ENCODE results near the gene TMEM11.

TMEM11 gene

GRCh38 chr17:21169496-21169895, 44.5 kb downstream of the TMEM11 start:
- DNase-seq = no peak
- Histone ChIP-seq H3K36me3 (replicated peaks) (peaks cover 3% of the 10 kb centered on the region), H3K27me3 (replicated peaks) (no peaks in the 10 kb centered on the region), H3K27ac (no peak overlapping the region), H3K4me3 (ENCODE audit: low read depth, low read length) (no peak overlapping the region)
- TF ChIP-seq CTCF (IDR thresholded peaks at IDR 0.05; ENCODE audit: low read depth, low read length, missing control alignments) = no peak
- in situ Hi-C loops (cut with HindIII; ENCODE audit: low pct_ligation_motif_present, low sequenced_read_pairs) = no loop called here

GRCh38 chr17:21168555-21168865, 45.5 kb downstream of the TMEM11 start:
- H3K4me3 ChIP-seq (ENCODE audit: low read depth, low read length) = no peak overlapping the region
- TF ChIP-seq CTCF (IDR thresholded peaks at IDR 0.05; ENCODE audit: low read depth, low read length, missing control alignments) = no peak
- in situ Hi-C loops (cut with HindIII; ENCODE audit: low pct_ligation_motif_present, low sequenced_read_pairs) = no loop called here
- DNase-seq = no peak
- H3K27ac ChIP-seq = no peak overlapping the region
- peaks cover 3% of the 10 kb centered on the region for H3K36me3 ChIP-seq (replicated peaks)
- no peaks in the 10 kb centered on the region for H3K27me3 ChIP-seq (replicated peaks)

GRCh38 chr17:21167303-21167702, 46.7 kb downstream of the TMEM11 start:
- TF ChIP-seq CTCF (IDR thresholded peaks at IDR 0.05; ENCODE audit: low read depth, low read length, missing control alignments) = no peak
- no peak overlapping the region for H3K4me3 ChIP-seq (ENCODE audit: low read depth, low read length)
- H3K36me3 ChIP-seq (replicated peaks) = no peaks in the 10 kb centered on the region
- H3K27ac ChIP-seq = no peak overlapping the region
- no peak for DNase-seq
- in situ Hi-C loops (cut with HindIII; ENCODE audit: low pct_ligation_motif_present, low sequenced_read_pairs) = no loop called here
- H3K27me3 ChIP-seq (replicated peaks) = no peaks in the 10 kb centered on the region

GRCh38 chr17:21166595-21167210, 47.3 kb downstream of the TMEM11 start:
- in situ Hi-C loops (cut with HindIII; ENCODE audit: low pct_ligation_motif_present, low sequenced_read_pairs) = no loop called here
- no peak overlapping the region for H3K4me3 ChIP-seq (ENCODE audit: low read depth, low read length)
- no peak for DNase-seq
- H3K27ac ChIP-seq = no peak overlapping the region
- no peak for TF ChIP-seq CTCF (IDR thresholded peaks at IDR 0.05; ENCODE audit: low read depth, low read length, missing control alignments)
- H3K36me3 ChIP-seq (replicated peaks) = no peaks in the 10 kb centered on the region
- no peaks in the 10 kb centered on the region for H3K27me3 ChIP-seq (replicated peaks)

- no peak for TF ChIP-seq CTCF (IDR thresholded peaks at IDR 0.05; ENCODE audit: low read depth, low read length, missing control alignments)
- Histone ChIP-seq H3K4me3 (ENCODE audit: low read depth, low read length) (no peak overlapping the region), H3K36me3 (replicated peaks) (no peaks in the 10 kb centered on the region), H3K27ac (no peak overlapping the region), H3K27me3 (replicated peaks) (no peaks in the 10 kb centered on the region)
- in situ Hi-C loops (cut with HindIII; ENCODE audit: low pct_ligation_motif_present, low sequenced_read_pairs) = no loop called here
- DNase-seq = no peak
Observed at GRCh38 chr17:21165922-21166594, 47.9 kb downstream of the TMEM11 start.

GRCh38 chr17:21164620-21165019, 49.3 kb downstream of the TMEM11 start:
- in situ Hi-C loops (cut with HindIII; ENCODE audit: low pct_ligation_motif_present, low sequenced_read_pairs) = no loop called here
- H3K27me3 ChIP-seq (replicated peaks) = no peaks in the 10 kb centered on the region
- DNase-seq = no peak
- H3K36me3 ChIP-seq (replicated peaks) = no peaks in the 10 kb centered on the region
- H3K4me3 ChIP-seq (ENCODE audit: low read depth, low read length) = no peak overlapping the region
- no peak overlapping the region for H3K27ac ChIP-seq
- TF ChIP-seq CTCF (IDR thresholded peaks at IDR 0.05; ENCODE audit: low read depth, low read length, missing control alignments) = no peak
